ENCODE measurements around the gene DLG5. TPM values are rescaled to one million over a fixed set of nuclear protein-coding genes. Genes with fewer than 3 reads are reported as not detected.

Gene DLG5
- polyA plus RNA-seq, 3 donors = 0.14 to 0.77 TPM; not detected in 1

- TF ChIP-seq, protein P1, sequence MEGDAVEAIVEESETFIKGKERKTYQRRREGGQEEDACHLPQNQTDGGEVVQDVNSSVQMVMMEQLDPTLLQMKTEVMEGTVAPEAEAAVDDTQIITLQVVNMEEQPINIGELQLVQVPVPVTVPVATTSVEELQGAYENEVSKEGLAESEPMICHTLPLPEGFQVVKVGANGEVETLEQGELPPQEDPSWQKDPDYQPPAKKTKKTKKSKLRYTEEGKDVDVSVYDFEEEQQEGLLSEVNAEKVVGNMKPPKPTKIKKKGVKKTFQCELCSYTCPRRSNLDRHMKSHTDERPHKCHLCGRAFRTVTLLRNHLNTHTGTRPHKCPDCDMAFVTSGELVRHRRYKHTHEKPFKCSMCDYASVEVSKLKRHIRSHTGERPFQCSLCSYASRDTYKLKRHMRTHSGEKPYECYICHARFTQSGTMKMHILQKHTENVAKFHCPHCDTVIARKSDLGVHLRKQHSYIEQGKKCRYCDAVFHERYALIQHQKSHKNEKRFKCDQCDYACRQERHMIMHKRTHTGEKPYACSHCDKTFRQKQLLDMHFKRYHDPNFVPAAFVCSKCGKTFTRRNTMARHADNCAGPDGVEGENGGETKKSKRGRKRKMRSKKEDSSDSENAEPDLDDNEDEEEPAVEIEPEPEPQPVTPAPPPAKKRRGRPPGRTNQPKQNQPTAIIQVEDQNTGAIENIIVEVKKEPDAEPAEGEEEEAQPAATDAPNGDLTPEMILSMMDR (IDR thresholded peaks at IDR 0.05) = no peak
- H3K27me3 Mint-ChIP-seq (ENCODE audit: low read depth in 3 of 3) = peaks cover 9 to 15% (median 14%) of the 10 kb centered on the region in 3 donors
These were observed 47.5 kb downstream of the DLG5 start for GRCh38 chr10:77879065-77879464.

GRCh38 chr10:77877441-77878344 is 48.9 kb downstream of the DLG5 start:
- no peak overlapping the region for H3K4me2 ChIP-seq (replicated peaks; ENCODE audit: extremely low read depth, low read length, poor library complexity, severe bottlenecking)

More at GRCh38 chr10:77879065-77879464, 47.5 kb downstream of the DLG5 start:
- no peak overlapping the region for H3K4me2 ChIP-seq (replicated peaks; ENCODE audit: extremely low read depth, low read length, poor library complexity, severe bottlenecking)
- no peaks in the 10 kb centered on the region for H3K36me3 ChIP-seq (replicated peaks in 1 of 2; ENCODE audit: control insufficient read depth in 1 of 2, insufficient read depth in 2 of 2, low read length in 2 of 2)
- intact Hi-C loops (cut with micrococcal nuclease) = no loop called here
- no peaks in the 10 kb centered on the region for H4K20me1 ChIP-seq (ENCODE audit: insufficient read depth, low read length)
- H3K9me3 Mint-ChIP-seq = no peaks in the 10 kb centered on the region
- H3K27me3 ChIP-seq (ENCODE audit: control insufficient read depth in 2 of 2, insufficient read depth in 2 of 2, low read length in 2 of 2) = no peaks in the 10 kb centered on the region
- H3K9ac ChIP-seq (ENCODE audit: insufficient read depth, low read length, poor library complexity, severe bottlenecking) = no peak overlapping the region
- H3K4me1 Mint-ChIP-seq = peaks cover 13% of the 10 kb centered on the region
- no peaks in the 10 kb centered on the region for H3K9me3 ChIP-seq (replicated peaks in 1 of 2; ENCODE audit: control insufficient read depth in 1 of 2, insufficient read depth in 1 of 2, low read length in 2 of 2)
- H3K27ac Mint-ChIP-seq = no peak overlapping the region
- H3K4me3 ChIP-seq (replicated peaks in 1 of 3; ENCODE audit: low read depth in 2 of 3, low read length in 3 of 3) = no peak overlapping the region
- H3K4me1 ChIP-seq (ENCODE audit: control insufficient read depth in 1 of 2, insufficient read depth in 2 of 2, low read length in 2 of 2) = no peaks in the 10 kb centered on the region
- no peaks in the 10 kb centered on the region for H3K36me3 Mint-ChIP-seq
- no peak overlapping the region for H2AFZ ChIP-seq (ENCODE audit: insufficient read depth, low read depth, low read length, poor library complexity, severe bottlenecking)
- no peak for DNase-seq
- H3K4me3 Mint-ChIP-seq = no peak overlapping the region
- H3K79me2 ChIP-seq (ENCODE audit: insufficient read depth, low read length) = no peaks in the 10 kb centered on the region
- WGBS (ENCODE audit: insufficient coverage) = 80% methylated on average over 3 of the region's 4 CpGs
- no peak overlapping the region for H3K27ac ChIP-seq (ENCODE audit: low read depth in 1 of 2, low read length in 2 of 2)

More at GRCh38 chr10:77877441-77878344, 48.9 kb downstream of the DLG5 start:
- Mint-ChIP-seq H3K27ac (peak overlapping the region in 1 of 7 donors; percentile 21), H3K9me3 (no peaks in the 10 kb centered on the region), H3K4me1 (peaks cover 16% of the 10 kb centered on the region), H3K27me3 (ENCODE audit: low read depth in 3 of 3) (peaks cover 9 to 19% (median 14%) of the 10 kb centered on the region in 3 donors), H3K4me3 (peak overlapping the region in 1 of 2 donors; percentile 65), H3K36me3 (no peaks in the 10 kb centered on the region)
- WGBS (ENCODE audit: insufficient coverage) = 7% methylated on average over 6 of the region's 16 CpGs
- peak; percentile 17 to 51 (median 26) for DNase-seq
- no peaks in the 10 kb centered on the region for H3K36me3 ChIP-seq (replicated peaks in 1 of 2; ENCODE audit: control insufficient read depth in 1 of 2, insufficient read depth in 2 of 2, low read length in 2 of 2)
- no peaks in the 10 kb centered on the region for H4K20me1 ChIP-seq (ENCODE audit: insufficient read depth, low read length)
- H3K4me3 ChIP-seq (replicated peaks in 1 of 3; ENCODE audit: low read depth in 2 of 3, low read length in 3 of 3) = no peak overlapping the region
- H2AFZ ChIP-seq (ENCODE audit: insufficient read depth, low read depth, low read length, poor library complexity, severe bottlenecking) = peak overlapping the region; percentile 37
- intact Hi-C loops (cut with micrococcal nuclease) = no loop called here
- H3K27me3 ChIP-seq (ENCODE audit: control insufficient read depth in 2 of 2, insufficient read depth in 2 of 2, low read length in 2 of 2) = no peaks in the 10 kb centered on the region
- TF ChIP-seq, protein P1 (IDR thresholded peaks at IDR 0.05) = no peak
- H3K79me2 ChIP-seq (ENCODE audit: insufficient read depth, low read length) = no peaks in the 10 kb centered on the region
- H3K9ac ChIP-seq (ENCODE audit: insufficient read depth, low read length, poor library complexity, severe bottlenecking) = no peak overlapping the region
- no peaks in the 10 kb centered on the region for H3K9me3 ChIP-seq (replicated peaks in 1 of 2; ENCODE audit: control insufficient read depth in 1 of 2, insufficient read depth in 1 of 2, low read length in 2 of 2)
- H3K4me1 ChIP-seq (ENCODE audit: control insufficient read depth in 1 of 2, insufficient read depth in 2 of 2, low read length in 2 of 2) = no peaks in the 10 kb centered on the region
- no peak overlapping the region for H3K27ac ChIP-seq (ENCODE audit: low read depth in 1 of 2, low read length in 2 of 2)

Measured in CD14-positive monocyte (primary cell).